SU-DHL-6 (cell line): ENCODE measurements around the gene C1GALT1.

Source experiments
- H2AFZ ChIP-seq: fragments of 200-600 bp; sonication (generic); 2 replicates; pipeline ENCODE4 v1.6.1; 2014; ENCODE audit warnings: low read depth, mild to moderate bottlenecking, moderate library complexity, mixed read lengths, antibody characterized with exemption, low read length; ENCODE audit not compliant: severe bottlenecking
- H3F3A ChIP-seq: fragments of 200-600 bp; shearing (Covaris generic); 2 replicates; pipeline ENCODE4 v1.6.0; 2016; ENCODE audit warnings: antibody characterized with exemption, mild to moderate bottlenecking; ENCODE audit not compliant: insufficient read depth
- H3K27ac ChIP-seq: fragments of 200-600 bp; sonication (generic); 2 replicates; pipeline ENCODE4 v1.5.1; 2016; ENCODE audit warnings: low read depth, mild to moderate bottlenecking, low read length, moderate library complexity, mixed read lengths
- H3K27me3 ChIP-seq: fragments of 200-600 bp; sonication (generic), shearing (Covaris generic); 2 replicates; pipeline ENCODE4 v1.6.0; 2014; ENCODE audit warnings: mild to moderate bottlenecking, low read length
- H3K36me3 ChIP-seq: fragments of 200-600 bp; sonication (generic); 2 replicates; pipeline ENCODE4 v1.6.1; 2014; ENCODE audit warnings: mild to moderate bottlenecking, low read length, mixed read lengths
- H3K4me2 ChIP-seq: fragments of 300-600, 200-600 bp; shearing (Covaris generic), sonication (generic); 2 replicates; pipeline ENCODE4 v1.6.0; 2014; ENCODE audit warnings: low read length, low read depth, mild to moderate bottlenecking; ENCODE audit not compliant: poor library complexity, severe bottlenecking
- H3K4me3 ChIP-seq: fragments of 200-600 bp; sonication (generic); 2 replicates; pipeline ENCODE4 v1.5.1; 2014; ENCODE audit warnings: antibody characterized with exemption, low read length, mild to moderate bottlenecking, mixed read lengths; ENCODE audit not compliant: insufficient read depth, poor library complexity, severe bottlenecking
- H3K79me2 ChIP-seq: fragments of 200-600 bp; sonication (generic); 2 replicates; pipeline ENCODE4 v1.6.1; 2014; ENCODE audit warnings: mild to moderate bottlenecking, low read length, moderate library complexity; ENCODE audit not compliant: insufficient read depth
- H3K9ac ChIP-seq: fragments of 200-600 bp; sonication (generic); 2 replicates; pipeline ENCODE4 v1.7.0; 2014; ENCODE audit warnings: mild to moderate bottlenecking, low read length
- H3K9me2 ChIP-seq: fragments of 200-600 bp; sonication (generic); replicated peaks from 2 replicates; pipeline ENCODE4 v1.6.1; 2014; ENCODE audit warnings: low read length; ENCODE audit not compliant: insufficient read depth
- H3K9me3 ChIP-seq: fragments of 200-600 bp; sonication (generic); 2 replicates; pipeline ENCODE4 v1.6.1; 2014; ENCODE audit warnings: low read length, mixed read lengths; ENCODE audit not compliant: insufficient read depth
- H4K20me1 ChIP-seq: fragments of 200-600 bp; sonication (generic); 2 replicates; pipeline ENCODE4 v1.6.1; 2014; ENCODE audit warnings: low read depth, mild to moderate bottlenecking, antibody characterized with exemption, low read length, moderate library complexity, mixed read lengths
- EZH2phosphoT487 ChIP-seq: fragments of 200-600 bp; sonication (generic), shearing (Covaris generic); conservative IDR thresholded peaks from 2 replicates; pipeline ENCODE4 v1.6.1; 2018; ENCODE audit warnings: mild to moderate bottlenecking, antibody characterized with exemption, low read length, moderate library complexity, mixed read lengths
- TF ChIP-seq, protein P1 (sequence below): fragments of 200-600 bp; sonication (generic); IDR thresholded peaks from one replicate; pipeline ENCODE4 v1.5.1; 2017; ENCODE audit warnings: antibody characterized with exemption, mild to moderate bottlenecking, low read length, moderate library complexity; ENCODE audit not compliant: insufficient read depth, poor library complexity, severe bottlenecking

The C1GALT1 gene

DNA sequence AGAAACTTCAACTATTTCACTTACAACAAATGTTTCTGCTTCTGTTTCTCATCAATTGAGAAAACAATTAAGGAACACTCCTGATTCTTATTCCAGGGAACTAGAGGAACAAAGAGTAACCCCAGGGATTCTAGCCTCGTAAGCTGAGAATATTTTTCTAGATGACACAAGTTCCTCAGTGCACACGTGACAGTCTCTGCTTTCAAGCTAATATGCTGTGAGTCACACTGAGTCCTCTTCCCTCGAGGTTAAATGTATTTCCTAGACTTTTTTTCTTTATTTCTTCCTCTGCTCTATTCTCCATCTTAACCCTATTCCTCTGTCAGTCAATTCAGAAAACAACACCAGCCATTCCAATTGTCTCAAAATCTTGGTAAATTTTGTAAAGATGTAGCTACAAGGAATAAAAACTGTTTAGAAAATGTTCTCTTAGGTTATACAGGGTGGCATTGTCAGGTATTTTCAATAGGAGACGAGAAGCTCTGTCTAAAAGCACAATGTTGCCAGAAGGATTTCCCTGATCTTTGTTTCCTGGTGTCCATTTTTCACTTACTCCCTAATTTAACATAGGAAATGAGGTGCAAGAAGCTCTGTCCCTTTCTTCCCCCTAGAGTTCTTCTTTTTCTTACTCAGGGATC lies 5.8 kb upstream of the C1GALT1 start:
- no peak overlapping the region for H3K27ac ChIP-seq
- no peak overlapping the region for H3K4me3 ChIP-seq
- no peaks in the 10 kb centered on the region for H4K20me1 ChIP-seq
- H3K9ac ChIP-seq: no peak overlapping the region
- H3K79me2 ChIP-seq: peaks cover 28% of the 10 kb centered on the region
- H3F3A ChIP-seq: peaks cover 15% of the 10 kb centered on the region; the same call in 1 of the 2 replicates
- no peak for TF ChIP-seq EZH2phosphoT487
- TF ChIP-seq, protein P1, sequence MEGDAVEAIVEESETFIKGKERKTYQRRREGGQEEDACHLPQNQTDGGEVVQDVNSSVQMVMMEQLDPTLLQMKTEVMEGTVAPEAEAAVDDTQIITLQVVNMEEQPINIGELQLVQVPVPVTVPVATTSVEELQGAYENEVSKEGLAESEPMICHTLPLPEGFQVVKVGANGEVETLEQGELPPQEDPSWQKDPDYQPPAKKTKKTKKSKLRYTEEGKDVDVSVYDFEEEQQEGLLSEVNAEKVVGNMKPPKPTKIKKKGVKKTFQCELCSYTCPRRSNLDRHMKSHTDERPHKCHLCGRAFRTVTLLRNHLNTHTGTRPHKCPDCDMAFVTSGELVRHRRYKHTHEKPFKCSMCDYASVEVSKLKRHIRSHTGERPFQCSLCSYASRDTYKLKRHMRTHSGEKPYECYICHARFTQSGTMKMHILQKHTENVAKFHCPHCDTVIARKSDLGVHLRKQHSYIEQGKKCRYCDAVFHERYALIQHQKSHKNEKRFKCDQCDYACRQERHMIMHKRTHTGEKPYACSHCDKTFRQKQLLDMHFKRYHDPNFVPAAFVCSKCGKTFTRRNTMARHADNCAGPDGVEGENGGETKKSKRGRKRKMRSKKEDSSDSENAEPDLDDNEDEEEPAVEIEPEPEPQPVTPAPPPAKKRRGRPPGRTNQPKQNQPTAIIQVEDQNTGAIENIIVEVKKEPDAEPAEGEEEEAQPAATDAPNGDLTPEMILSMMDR: no peak
- peaks cover 8% of the 10 kb centered on the region; the same call in 1 of the 2 replicates for H3K9me3 ChIP-seq
- H3K4me2 ChIP-seq: no peak overlapping the region
- no peaks in the 10 kb centered on the region for H3K27me3 ChIP-seq
- peaks cover 11% of the 10 kb centered on the region for H3K36me3 ChIP-seq
- no peak overlapping the region for H2AFZ ChIP-seq
- H3K9me2 ChIP-seq: no peaks in the 10 kb centered on the region

GRCh38 chr7:7177044-7177517 lies 5.3 kb upstream of the C1GALT1 start:
- peaks cover 20% of the 10 kb centered on the region for H3F3A ChIP-seq
- TF ChIP-seq, protein P1: no peak
- no peak for TF ChIP-seq EZH2phosphoT487

DNA sequence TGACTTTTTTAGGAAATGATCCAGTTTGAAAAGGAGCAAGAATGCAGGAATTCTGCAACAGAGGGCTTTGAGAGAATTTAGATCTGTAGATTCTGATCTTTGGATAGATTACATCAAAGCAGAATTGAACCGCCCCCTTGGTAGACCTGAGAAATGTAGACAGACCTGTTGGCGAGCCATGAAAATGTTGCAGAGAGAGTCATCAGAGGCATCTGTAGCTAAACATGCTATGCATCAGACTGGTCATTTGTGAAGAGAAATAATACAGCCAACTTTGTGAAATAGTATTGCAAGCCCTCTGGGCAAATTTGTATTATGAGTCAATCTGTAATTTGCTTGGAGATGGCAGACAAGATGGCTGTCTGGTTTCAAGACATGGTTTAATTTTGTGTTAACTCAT lies 4.3 kb upstream of the C1GALT1 start:
- H3K79me2 ChIP-seq: peaks cover 26% of the 10 kb centered on the region
- H4K20me1 ChIP-seq: no peaks in the 10 kb centered on the region
- H3F3A ChIP-seq: peaks cover 22% of the 10 kb centered on the region
- no peak overlapping the region for H2AFZ ChIP-seq
- H3K4me3 ChIP-seq: no peak overlapping the region
- no peak overlapping the region for H3K4me2 ChIP-seq
- no peaks in the 10 kb centered on the region for H3K9me3 ChIP-seq
- H3K9ac ChIP-seq: no peak overlapping the region
- no peaks in the 10 kb centered on the region for H3K27me3 ChIP-seq
- no peak overlapping the region for H3K27ac ChIP-seq
- TF ChIP-seq EZH2phosphoT487: no peak
- TF ChIP-seq, protein P1: no peak
- H3K9me2 ChIP-seq: no peaks in the 10 kb centered on the region
- H3K36me3 ChIP-seq: no peaks in the 10 kb centered on the region

More at GRCh38 chr7:7177044-7177517, 5.3 kb upstream of the C1GALT1 start:
- H3K79me2 ChIP-seq: peaks cover 26% of the 10 kb centered on the region
- H2AFZ ChIP-seq: no peak overlapping the region
- no peaks in the 10 kb centered on the region for H3K27me3 ChIP-seq
- no peak overlapping the region for H3K9ac ChIP-seq
- no peaks in the 10 kb centered on the region for H3K9me2 ChIP-seq
- H3K4me2 ChIP-seq: no peak overlapping the region
- peaks cover 6% of the 10 kb centered on the region for H3K36me3 ChIP-seq
- no peaks in the 10 kb centered on the region for H4K20me1 ChIP-seq
- H3K9me3 ChIP-seq: peaks cover 6% of the 10 kb centered on the region; the same call in 1 of the 2 replicates
- H3K27ac ChIP-seq: no peak overlapping the region
- H3K4me3 ChIP-seq: no peak overlapping the region
